GF-D8 (cell line): Measurements from ENCODE around the gene PKN1.
A peak's percentile ranks its signal among the peaks of the same experiment; 100 is the strongest.

Experiments
- DNase-seq: peaks from one replicate; lab custom pipeline; 2025; lab: John Stamatoyannopoulos, UW

The PKN1 gene

DNA sequence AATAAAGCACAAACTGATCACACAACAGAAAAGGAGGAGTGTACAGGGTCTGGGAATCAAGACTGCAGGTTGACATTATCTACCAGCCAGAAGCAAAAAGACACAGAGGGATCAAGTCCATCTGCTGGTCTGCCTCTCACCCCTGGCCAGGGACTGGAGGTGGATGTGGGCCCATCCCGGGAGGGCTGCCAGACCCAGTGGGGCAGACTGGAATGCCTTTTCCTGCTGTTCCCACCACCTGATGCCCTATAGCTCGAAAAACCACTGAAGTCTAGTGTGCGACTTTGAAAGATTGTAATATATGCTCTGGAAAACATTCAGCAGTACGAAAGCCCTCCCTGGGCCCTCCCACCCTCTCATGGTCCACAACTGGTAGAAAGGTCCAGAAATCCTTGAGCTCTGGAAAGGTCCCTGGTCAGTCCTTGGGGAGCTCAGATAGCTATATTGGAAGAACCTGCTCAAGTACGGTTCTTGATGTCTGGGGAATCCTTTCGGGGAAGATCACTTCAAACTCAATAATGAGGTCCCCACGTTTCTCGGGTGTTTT lies 82.5 kb downstream of the PKN1 start:
- DNase-seq, result no peak

DNA sequence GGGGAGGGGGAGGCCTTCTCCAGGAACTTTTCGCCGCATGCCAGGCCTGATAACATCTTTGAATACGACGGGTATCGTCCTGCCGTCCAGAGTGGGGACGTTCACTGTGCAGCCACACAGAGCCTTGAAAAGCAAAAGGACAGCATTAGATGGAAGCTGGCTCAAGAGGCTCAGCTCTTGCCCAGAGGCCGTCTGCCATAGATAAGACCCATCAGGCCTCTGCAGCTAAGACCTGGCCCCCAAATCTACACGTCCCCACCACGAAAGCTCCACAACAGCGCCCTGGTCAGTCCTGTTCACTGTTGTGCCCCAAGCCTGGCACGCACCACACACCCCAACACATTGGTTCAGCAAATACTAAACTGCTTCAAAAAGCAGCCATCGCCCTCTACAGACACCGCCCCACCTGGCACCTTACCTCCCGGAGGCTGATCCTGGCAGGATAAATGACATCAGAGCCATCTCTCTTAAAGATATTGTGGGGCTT lies 83.0 kb downstream of the PKN1 start:
- DNase-seq, result no peak

DNA sequence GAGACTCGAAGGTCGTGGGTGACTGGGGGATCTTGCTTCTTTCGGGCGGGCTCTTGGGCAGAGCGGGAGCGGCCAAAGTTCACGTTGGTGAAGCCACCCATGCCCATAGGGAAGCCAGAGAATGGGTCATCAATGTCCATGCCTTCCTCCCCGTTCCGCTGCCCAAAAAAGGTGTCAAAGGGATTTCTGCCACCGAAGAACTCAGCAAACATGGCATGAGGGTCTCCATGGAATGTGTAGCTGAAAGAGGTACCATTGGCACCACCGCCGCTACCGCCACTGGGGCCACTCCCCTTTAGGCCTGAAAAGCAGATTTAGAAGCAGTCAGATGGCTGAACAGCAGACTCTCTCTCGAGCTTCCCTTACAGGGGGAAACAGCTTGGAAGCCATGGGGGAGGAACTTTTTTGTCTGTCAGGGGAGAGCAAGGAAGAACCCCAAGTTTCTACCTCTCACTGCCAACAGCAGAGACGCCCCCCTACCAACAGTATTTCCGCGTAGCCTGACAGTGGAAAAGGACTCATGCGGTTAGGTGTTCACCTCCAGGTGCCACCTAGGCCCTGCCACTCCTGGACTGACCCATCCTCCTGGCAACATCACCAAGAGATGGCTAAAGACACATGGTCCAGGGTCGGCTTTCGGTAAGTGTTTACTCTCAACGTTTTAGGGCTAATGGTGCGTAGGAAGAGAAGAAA lies 83.8 kb downstream of the PKN1 start:
- no peak for DNase-seq

DNA sequence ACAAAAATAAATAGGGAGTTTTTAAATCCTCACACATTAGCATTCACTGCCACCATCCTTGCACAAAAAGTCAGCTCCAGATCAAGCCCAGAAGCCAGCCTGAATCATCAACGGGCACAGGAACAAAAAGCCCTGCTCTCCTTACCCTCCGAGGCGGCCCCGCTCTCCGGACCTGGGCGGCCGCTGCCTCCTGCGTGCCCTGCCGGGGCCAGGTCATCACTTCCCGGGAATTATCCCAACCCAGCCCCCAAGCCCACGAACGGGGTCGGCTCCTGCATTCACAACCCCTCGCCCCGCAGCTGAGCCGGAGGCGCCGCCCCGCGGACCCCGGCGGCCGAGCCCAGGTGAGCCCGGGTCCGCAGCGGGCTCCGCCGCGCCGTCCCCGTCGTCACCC lies 84.3 kb downstream of the PKN1 start:
- DNase-seq, result no peak

DNA sequence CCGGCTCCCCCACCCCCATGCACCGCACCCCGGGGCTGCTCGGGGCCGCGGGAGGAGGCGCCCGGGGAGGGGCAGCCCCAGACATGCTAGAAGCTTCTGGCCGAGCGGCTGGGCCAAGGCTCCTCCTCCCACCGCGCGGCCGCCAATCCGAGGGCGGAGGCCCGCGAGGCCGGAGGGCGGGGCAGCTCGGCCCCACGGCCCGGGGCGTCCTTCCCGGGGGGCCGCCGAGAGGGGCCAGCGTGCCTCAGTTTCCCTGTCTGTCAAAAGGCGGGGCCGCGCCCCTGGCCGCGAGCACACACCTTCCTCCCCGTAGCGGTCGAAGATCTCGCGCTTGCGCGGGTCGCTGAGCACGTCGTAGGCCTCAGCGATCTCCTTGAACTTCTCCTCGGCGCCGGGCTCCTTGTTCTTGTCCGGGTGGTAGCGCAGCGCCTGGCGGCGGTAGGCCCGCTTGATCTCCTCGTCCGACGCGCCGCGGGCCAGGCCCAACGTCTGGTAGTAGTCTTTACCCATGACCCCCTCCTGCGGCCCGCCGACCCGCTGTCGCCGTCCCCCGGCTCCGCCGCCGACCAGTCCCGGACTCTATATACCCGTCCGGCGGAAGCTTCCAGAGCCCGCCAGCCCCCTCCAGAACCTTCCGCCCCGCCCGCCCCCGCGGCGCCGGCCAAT lies 84.9 kb downstream of the PKN1 start, which contains the start of gene DNAJB1:
TSS of gene DNAJB1 (minus strand) at position 558 of the 666 bp plus-strand sequence. CDS start at position 510, 48 bp downstream.
- DNase-seq, result peak; percentile 13

DNA sequence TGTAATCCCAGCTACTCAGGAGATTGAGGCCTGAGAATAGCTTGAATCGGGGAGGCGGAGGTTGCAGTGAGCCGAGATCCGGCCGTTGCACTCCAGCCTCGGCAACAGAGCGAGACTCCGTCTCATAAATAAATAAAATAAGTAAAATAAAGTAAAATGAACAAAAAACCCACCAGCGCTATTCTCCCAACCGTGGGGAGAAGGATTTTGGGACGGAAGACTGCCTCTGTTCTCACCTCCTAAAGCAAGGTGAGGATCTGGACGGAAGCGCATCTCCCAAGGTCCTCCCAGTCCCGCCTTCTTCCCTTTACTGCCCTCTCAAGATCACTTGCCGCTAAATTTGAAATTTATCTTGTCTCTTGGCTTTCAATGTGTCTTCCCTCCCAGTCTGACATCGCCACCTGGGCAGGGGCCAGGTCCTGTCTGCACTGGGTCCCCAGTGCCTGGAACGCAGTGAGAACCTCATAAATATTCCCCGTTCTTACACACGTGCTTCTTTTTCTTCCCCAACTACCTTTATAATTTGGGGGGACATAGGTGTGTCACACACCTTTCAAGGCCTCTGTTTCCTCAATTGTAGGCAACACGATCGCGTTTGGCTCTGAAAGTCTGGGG lies 86.2 kb downstream of the PKN1 start:
- no peak for DNase-seq

DNA sequence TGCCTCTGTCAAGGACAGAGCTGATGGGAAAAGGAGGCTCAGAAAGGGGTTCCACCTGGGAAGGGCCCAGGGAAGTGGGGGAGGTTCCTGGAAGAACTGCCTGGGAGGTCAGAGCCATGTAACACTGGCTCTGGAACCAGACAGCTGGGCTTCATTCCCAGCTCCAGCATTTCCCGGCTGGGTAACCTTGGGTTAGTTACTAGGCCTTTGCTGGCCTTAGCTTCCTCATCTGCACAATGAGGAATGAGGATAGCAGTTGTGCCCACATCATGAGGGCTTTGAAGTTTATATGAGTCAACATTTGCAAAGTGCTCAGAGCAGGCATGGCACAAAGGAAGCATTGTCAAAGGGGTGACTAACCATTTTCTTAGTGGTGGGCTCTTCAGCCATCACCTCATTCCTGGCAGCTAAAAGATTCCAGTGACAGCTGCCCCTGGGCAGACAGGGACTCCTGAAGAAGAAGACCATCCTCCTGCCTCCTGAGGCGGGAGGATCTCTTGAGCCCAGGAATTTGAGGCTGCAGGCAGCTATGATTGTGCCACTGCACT lies 86.8 kb downstream of the PKN1 start:
- DNase-seq, result no peak

DNA sequence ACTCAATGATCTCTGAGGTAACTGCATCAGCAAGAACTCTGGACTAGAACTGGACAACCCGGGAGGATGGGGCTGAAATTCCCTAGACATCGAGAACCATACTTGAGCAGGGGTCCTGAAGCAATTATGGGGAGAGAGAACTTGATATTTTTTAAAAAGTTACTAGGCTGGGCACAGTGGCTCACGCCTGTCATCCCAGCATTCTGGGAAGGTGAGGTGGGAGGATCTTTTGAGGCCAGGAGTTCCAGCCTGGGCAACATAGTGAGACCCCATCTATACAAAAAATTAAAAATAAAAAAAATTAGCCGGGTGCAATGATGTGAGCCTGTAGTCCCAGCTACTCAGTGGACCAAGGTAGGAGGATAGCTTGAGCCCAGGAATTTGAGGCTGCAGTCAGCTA lies 87.4 kb downstream of the PKN1 start:
- DNase-seq, result no peak
